Thymus (tissue), 11 donors: Measurements from ENCODE around the gene ATP8B2. TPM values are rescaled to one million over a fixed set of nuclear protein-coding genes. Genes with fewer than 3 reads are reported as not detected.

Experiments
- DNase-seq, 9 donors: peaks; one replicate each; pipeline ENCODE4 v3.0.0-alpha.2; 2013; ENCODE audit warnings: low spot score in 9 of 9, low read depth in 6 of 9, missing footprints in 1 of 9
- H3K27ac ChIP-seq, 2 donors: one replicate each; pipeline ENCODE4 v1.5.1; 2013; ENCODE audit warnings: control low read depth in 1 of 2, low read depth in 1 of 2, low read length in 1 of 2, mild to moderate bottlenecking in 1 of 2, moderate library complexity in 1 of 2
- H3K27me3 ChIP-seq, 2 donors: one replicate each; pipeline ENCODE4 v1.5.1; 2013; ENCODE audit warnings: low read length in 1 of 2; ENCODE audit not compliant: control insufficient read depth in 2 of 2, insufficient read depth in 1 of 2
- H3K36me3 ChIP-seq, 2 donors: one replicate each; pipeline ENCODE4 v1.5.1; 2013; ENCODE audit warnings: low read length in 1 of 2, mild to moderate bottlenecking in 1 of 2, moderate library complexity in 1 of 2; ENCODE audit not compliant: control insufficient read depth in 2 of 2, insufficient read depth in 2 of 2
- H3K4me1 ChIP-seq, 2 donors: one replicate each; pipeline ENCODE4 v1.5.1; 2013; ENCODE audit warnings: low read length in 2 of 2; ENCODE audit not compliant: control insufficient read depth in 2 of 2, insufficient read depth in 2 of 2
- H3K4me3 ChIP-seq, 2 donors: one replicate each; pipeline ENCODE4 v1.5.1; 2013; ENCODE audit warnings: low read length in 2 of 2, control low read depth in 1 of 2, mild to moderate bottlenecking in 1 of 2
- H3K9me3 ChIP-seq, 2 donors: one replicate each; pipeline ENCODE4 v1.5.1; 2013; ENCODE audit warnings: low read length in 1 of 2, mild to moderate bottlenecking in 1 of 2; ENCODE audit not compliant: control insufficient read depth in 2 of 2, insufficient read depth in 1 of 2
- WGBS: extraction: QIAGEN DNeasy Blood & Tissue Kit; methylation state at CpG from one replicate; pipeline ENCODE4 v1.1.7; 2013; 5-methylcytosine and 5-hydroxymethylcytosine counted together
- polyA plus RNA-seq: library from polyadenylated mRNA; stranded (reverse); fragments of 200-250 nt; gene quantifications from one replicate; pipeline ENCODE4 v1.2.3, GENCODE V29; 2013
- total RNA-seq: library from RNA; stranded (reverse); fragments of 120-200 nt; gene quantifications from one replicate; pipeline ENCODE4 v1.2.4, GENCODE V29; 2013
- donor health status: healthy.

ATP8B2 gene
- total and polyA plus RNA-seq, 2 donors: 15.5 to 23.0 TPM

GRCh38 chr1:154400381-154400801 is 75.1 kb downstream of the ATP8B2 start:
- Histone ChIP-seq H3K27me3 (peaks cover 2 to 23% of the 10 kb centered on the region in 2 donors), H3K9me3 (no peaks in the 10 kb centered on the region), H3K4me1 (peaks cover 10 to 36% of the 10 kb centered on the region in 2 donors), H3K27ac (no peak overlapping the region), H3K4me3 (no peak overlapping the region), H3K36me3 (no peaks in the 10 kb centered on the region)
- no peak for DNase-seq
- 67% methylated on average over 4 of the region's 4 CpGs for WGBS

Other genes starting within 250 kb of the ATP8B2 start
- 0.14 TPM for gene NUP210L, start 170.5 kb upstream of the ATP8B2 start, total RNA-seq
- gene NUP210L, start 170.5 kb upstream of the ATP8B2 start, polyA plus RNA-seq: 0.05 TPM
- 315 TPM for gene TPM3, start 133.4 kb upstream of the ATP8B2 start, total RNA-seq
- gene TPM3, start 133.4 kb upstream of the ATP8B2 start, polyA plus RNA-seq: 304 TPM
- gene CFAP141, start 119.2 kb upstream of the ATP8B2 start, total RNA-seq: not detected
- gene CFAP141, start 119.2 kb upstream of the ATP8B2 start, polyA plus RNA-seq: not detected
- 30.5 TPM for gene UBAP2L, start 104.6 kb upstream of the ATP8B2 start, total RNA-seq
- gene UBAP2L, start 104.6 kb upstream of the ATP8B2 start, polyA plus RNA-seq: 50.1 TPM
- 120 TPM for gene HAX1, start 52.9 kb upstream of the ATP8B2 start, total RNA-seq
- 113 TPM for gene HAX1, start 52.9 kb upstream of the ATP8B2 start, polyA plus RNA-seq
- 0.05 TPM for gene AQP10, start 4.4 kb upstream of the ATP8B2 start, total RNA-seq
- 0.09 TPM for gene AQP10, start 4.4 kb upstream of the ATP8B2 start, polyA plus RNA-seq
- 10.5 TPM for gene IL6R, start 79.8 kb downstream of the ATP8B2 start, total RNA-seq
- 10.3 TPM for gene IL6R, start 79.8 kb downstream of the ATP8B2 start, polyA plus RNA-seq
- 0.47 TPM for gene TDRD10, start 176.7 kb downstream of the ATP8B2 start, total RNA-seq
- 12.2 TPM for gene TDRD10, start 176.7 kb downstream of the ATP8B2 start, polyA plus RNA-seq
- gene SHE, start 176.9 kb downstream of the ATP8B2 start, total RNA-seq: 2.7 TPM
- gene SHE, start 176.9 kb downstream of the ATP8B2 start, polyA plus RNA-seq: 7.6 TPM
- 33.0 TPM for gene UBE2Q1, start 233.1 kb downstream of the ATP8B2 start, total RNA-seq
- gene UBE2Q1, start 233.1 kb downstream of the ATP8B2 start, polyA plus RNA-seq: 49.4 TPM
- 0.05 TPM for gene CHRNB2, start 242.3 kb downstream of the ATP8B2 start, total RNA-seq
- gene CHRNB2, start 242.3 kb downstream of the ATP8B2 start, polyA plus RNA-seq: 0.21 TPM